Middle frontal gyrus (tissue), 1 donor: ENCODE data around the gene NUMB.

ENCODE experiments used
- DNase-seq: peaks from one replicate; pipeline ENCODE4 v3.0.0-alpha.2; 2015; ENCODE audit warnings: low spot score; ENCODE audit errors: extremely low spot score

NUMB gene

DNA sequence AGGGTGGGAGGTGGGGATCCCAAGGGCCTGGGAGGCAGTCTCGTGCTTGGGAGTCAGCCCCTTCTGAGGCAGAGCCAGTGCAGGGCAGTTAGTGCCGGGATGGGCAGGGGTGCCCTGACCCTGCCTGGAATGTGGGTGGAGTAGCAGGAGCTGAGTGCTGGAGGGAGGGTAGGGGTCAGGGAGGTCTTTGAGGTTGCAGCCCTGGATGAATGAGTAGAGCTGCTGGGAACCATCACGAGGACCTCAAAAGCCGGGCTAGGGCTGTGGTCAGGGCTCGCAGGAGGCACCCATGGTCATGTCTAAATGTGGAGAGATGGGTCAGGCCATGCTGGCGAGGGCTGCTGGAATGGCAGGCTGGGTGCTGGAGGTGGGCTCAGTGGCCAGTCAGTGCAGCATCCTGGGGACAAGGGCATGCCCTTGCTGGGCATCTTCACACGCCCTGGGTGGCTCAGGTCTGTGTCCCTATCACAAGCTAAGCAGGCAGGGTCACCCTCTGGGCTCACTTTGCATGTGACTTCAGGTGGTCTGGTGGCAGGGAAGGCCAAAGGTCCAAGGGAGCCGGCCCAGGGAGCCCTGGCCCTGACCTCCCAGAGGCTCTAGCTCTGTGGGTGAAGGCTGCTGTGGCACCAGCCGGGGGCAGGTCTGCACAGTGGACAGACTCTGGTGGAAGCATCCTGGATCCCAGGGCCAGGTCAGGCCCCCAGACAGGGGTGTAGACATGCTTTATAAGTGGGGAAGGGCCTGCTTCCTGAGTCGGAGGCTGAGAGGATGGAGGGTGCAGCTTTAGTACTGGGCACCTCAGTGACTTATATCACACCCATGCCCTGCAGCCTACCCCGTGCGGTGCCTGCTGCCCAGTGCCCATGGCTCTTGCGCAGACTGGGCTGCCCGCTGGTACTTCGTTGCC lies 196.6 kb downstream of the NUMB start:
- no peak for DNase-seq

DNA sequence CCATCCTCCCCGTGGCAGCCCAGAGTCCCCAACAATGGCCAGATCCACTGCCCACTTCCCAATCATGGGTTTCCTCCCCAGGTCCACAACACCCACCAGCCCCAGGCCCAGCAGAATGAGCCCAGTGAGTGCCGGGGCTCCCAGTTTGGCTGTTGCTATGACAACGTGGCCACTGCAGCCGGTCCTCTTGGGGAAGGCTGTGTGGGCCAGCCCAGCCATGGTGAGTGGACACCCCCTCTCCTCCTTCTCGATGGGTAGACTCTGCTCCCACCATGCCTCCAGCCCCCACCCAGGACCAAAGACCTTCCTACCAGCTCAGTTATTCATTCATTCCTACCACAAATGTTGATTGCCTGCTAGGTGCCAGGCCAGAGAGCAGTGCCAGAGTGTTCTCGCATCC lies 197.3 kb downstream of the NUMB start:
- no peak for DNase-seq

DNA sequence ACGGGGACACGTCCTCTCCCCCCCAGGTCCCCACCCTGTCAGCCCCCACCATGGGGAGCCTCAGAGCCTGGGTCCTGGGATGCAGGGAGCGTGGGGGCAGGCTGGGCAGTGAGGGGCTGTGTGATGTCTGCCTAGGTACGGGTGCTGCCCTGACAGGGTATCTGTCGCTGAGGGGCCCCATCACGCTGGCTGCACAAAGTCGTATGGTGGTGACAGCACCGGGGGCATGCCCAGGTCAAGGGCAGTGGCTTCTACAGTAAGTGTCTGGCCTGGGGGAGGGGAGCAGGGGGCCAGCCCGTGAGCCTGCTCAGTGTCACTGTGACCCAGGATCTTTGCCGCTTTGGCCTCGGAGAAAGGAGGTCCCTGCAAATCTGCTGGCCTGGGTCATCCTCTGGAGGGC lies 197.8 kb downstream of the NUMB start:
- DNase-seq, result no peak

DNA sequence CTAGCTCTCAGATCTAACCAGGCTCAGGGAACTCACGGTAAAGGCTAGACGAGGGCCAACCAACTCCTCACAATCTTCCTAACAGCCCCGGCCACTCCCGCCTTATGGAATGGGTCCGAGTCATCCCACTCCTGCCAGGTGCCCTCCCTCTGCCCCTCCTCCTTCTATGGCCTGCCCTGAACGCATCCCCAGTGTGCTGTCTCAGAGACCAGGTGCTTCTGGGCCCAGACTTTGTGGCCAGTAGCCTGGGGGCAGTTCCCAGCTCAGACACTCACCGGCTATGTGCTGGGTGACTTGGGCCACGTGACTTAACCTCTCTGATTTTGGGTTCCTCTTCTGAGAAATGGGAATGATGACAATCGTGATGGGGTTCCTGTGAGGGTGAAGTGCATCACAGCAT lies 198.5 kb downstream of the NUMB start:
- DNase-seq, result no peak

DNA sequence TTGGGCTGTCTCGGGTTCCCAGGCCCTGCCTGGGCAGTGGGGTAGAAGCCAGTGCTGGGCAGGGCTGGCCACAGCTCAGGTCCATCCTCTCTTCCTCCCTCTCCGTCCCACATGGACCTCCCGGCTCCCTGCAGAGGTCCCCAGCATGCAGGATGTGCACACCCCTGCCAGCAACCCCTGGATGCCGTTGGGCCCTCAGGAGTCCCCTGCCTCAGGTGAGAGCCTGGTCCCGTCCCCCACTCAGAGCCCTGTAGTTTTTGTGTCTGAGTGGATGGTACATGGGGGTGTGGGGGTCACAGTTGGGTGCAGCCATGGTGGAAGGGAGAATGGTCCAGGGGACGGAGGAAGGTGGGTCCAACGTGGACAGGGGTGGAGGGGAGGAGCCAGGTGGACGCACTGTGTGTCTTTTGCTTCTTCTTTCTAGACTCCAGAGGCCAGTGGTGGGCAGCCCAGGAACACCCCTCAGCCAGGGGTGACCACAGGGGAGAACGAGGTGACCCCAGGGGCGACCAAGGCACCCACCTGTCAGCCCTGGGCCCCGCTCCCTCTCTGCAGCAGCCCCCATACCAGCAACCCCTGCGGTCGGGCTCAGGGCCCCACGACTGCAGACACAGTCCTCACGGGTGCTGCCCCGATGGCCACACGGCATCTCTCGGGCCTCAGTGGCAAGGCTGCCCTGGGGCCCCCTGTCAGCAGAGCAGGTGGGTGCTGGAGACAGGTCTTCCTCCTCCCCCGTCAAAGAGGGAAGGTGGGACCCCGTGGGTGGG lies 199.3 kb downstream of the NUMB start:
- DNase-seq, result no peak

DNA sequence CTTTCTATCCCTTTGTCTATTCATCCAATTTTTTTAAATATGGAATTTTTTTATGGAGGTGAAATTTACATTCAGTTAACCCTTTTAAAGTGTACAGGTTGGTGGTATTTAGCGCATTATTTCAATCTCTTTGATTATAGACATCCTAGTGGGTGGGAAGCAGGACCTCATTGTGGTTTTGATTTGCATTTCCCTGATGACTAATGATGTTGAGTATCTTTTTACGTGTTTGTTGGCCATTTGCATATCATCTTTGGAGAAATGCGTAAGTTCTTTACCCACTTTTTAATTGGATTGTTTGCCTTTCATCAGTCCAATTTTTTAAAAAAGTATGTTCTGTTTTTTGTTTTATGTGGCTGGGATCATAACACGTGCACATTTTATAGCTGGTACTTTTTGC lies 200.3 kb downstream of the NUMB start:
- no peak for DNase-seq

DNA sequence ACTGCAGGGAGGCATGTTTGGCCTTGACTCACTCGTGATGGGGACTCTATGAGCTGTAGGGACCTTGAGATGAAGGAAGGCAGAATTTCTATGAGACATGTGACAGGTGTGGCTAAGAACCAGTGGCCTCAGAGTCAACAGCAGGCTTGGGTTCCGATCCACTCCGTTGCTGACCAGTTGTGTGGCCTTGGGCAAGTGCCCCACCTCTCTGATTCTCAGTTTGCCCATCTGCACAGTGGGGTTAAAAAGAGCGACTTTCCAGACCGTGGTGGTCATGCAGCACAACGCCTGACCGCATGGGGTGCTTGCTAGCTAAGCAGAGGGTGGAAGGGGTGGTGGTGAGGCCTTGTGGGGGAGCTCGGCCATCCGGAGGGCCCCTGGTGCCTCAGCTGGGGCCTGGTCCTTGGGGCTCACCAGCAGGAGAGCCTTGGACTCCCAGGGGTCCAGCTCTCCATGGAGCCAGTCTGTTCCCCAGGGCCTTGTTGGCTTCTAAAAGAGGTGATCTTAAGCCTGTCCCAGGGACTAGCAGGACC lies 202.6 kb downstream of the NUMB start:
- no peak for DNase-seq

DNA sequence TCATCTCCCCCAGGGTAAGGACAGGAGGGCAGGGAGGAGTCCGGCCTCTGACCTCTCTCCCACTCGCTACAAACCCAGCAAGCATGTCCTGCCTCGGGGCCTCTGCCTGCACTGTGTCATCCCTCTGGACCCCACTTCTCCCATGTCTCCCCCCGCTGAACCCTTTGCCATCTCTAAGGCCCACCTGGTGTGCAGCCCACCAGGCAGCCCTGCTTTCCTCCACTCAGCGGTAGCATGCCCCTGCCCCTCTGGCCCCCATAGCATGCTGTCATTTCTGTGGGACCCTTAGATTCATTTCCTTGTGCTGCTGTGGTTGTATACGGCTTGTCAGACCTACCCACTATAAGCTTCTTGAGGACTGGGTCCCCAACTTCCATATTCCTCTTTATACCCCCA lies 203.3 kb downstream of the NUMB start:
- DNase-seq, result no peak

DNA sequence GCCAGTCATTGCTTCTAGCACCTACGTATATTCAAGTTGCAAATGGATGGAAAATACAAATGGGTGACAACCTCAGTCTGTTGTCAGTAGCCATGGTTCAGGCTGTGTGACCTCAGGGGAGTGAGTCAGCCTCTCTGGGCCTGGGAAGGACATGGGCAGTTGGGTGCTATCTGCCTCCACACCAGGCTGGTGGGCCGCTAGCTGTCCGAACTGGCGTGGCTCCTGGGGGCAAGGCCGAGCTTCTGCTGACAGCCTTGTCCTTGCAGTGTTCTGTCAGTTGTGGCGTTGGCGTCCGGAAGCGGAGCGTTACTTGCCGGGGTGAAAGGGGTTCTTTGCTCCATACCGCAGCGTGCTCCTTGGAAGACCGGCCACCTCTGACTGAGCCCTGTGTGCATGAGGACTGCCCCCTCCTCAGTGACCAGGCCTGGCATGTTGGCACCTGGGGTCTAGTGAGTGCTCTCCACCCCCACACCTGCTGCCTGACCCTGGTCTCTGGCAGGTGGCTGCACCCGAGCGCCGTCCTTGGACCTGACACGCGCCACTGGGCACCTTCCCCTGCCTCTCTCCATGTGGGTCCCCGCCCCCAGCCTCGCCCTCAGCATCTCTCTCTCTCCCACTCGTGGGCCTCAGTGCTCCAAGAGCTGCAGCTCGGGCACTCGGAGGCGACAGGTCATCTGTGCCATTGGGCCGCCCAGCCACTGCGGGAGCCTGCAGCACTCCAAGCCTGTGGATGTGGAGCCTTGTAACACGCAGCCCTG lies 203.9 kb downstream of the NUMB start:
- no peak for DNase-seq

DNA sequence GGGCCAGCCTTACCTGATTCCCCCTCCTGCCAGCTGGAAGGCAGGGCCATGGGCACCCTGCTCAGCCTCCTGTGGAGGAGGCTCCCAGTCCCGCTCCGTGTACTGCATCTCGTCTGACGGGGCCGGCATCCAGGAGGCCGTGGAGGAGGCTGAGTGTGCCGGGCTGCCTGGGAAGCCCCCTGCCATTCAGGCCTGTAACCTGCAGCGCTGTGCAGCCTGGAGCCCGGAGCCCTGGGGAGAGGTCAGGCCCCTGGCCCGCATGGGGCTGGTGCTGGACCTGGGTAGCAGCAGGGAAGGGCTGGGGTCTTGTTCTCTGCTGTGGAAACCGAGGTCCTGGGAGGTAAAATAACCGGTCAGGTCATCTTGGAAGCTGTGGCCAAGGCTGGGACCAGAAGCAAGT lies 204.6 kb downstream of the NUMB start:
- DNase-seq, result no peak

DNA sequence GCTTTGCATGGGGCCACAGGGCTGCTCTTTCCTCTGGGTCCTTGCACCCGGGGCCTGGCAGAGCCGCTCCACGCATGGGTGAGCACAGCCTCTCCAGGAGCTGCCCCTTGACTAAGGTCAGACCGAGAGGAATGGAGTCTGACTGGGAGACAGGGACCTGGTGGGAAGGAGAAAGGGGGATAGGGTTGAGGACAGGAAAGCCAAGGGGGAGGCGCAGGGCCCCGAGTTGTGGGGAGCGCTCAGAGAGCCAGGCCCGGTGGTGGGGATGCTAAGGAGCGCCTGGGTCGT lies 205.1 kb downstream of the NUMB start:
- DNase-seq, result no peak

DNA sequence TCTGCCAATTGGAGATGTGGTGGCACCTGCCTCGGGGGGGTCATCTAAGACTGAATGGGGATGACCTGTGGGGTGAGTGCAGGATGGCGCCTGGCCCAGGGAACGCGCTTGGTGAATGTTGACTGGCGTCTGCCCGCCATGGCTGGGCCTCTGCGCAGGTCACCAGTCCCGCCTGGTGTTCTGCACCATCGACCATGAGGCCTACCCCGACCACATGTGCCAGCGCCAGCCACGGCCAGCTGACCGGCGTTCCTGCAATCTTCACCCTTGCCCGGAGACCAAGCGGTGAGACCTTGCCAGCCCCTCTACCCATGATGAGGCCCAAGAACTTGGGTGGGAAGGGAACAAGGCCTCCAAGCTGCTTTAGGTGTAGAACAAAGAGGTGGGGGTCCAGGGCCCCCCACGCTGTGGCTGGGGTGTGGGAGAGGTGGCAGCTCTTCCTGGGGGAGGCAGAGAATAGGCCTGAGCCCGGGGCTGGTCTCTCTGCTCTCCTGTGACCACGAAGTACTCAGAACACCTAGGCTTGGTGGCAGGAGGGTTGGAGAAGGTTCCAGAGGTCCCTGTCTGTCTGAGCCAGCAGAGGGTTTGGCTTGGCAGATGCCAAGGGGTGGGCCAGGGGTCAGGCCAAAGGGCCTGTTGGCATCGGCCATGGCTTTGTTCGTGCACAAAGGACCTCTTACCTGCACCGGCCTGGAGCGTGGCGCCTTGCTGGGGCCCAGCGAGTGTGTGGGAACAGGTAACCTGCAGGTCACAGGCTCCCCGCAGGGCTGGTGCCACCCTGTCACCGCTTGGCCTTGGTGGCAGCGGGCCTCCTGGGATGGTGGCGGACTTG lies 205.6 kb downstream of the NUMB start:
- DNase-seq, result no peak

DNA sequence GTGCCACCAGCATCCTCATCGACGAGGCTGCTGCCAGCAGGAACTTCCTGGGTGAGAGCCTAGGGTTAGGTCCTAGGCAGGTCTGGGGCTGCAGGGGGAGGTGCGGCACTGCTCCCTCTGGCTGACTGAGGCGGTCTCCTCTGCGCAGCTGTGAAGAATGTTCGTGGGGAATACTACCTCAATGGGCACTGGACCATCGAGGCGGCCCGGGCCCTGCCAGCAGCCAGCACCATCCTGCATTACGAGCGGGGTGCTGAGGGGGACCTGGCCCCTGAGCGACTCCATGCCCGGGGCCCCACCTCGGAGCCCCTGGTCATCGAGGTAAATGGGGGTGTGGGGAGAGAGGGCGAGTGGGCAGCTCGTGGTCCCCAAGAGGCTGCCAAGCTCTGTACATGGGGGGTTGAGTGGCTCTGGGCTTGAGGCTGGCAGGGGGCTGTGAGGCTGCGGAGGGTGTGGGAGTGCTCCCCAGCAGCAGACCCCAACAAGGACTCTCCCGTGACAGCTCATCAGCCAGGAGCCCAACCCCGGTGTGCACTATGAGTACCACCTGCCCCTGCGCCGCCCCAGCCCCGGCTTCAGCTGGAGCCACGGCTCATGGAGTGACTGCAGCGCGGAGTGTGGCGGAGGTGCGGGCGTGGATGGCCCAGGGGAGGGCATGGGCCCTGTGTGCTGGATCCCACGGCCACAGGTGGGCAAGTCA lies 206.7 kb downstream of the NUMB start:
- no peak for DNase-seq

DNA sequence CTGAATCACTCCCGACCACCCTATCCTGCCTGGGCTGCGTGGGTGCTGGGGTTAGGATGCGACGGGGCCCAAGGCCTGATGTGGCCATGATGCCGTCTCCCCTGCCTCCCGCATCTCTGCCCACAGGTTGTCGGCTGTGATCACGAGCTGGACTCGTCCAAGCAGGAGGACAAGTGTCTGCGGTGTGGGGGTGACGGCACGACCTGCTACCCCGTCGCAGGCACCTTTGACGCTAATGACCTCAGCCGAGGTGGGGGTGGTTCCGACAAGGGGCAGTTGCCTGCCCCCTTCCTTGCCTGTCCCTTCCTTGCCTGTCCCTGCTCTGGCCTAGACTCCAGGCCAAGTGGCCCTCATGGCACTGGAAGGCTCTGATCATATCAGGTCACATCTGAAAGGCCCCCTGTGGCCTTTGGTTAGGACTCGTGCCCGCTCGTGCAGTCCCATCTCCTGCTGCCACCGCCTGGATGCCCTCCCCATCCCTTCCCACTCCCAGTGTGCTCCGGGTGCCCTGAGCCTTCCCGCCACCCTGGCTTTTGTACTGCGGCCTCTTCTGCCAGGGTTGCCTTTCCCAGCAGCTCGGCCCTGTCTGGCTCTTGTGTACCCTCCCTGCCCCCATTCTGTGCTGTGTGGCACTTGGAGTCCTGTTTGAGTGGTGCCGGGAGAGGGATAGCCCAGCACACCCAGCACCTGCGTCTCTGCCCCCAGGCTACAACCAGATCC lies 207.4 kb downstream of the NUMB start:
- no peak for DNase-seq

DNA sequence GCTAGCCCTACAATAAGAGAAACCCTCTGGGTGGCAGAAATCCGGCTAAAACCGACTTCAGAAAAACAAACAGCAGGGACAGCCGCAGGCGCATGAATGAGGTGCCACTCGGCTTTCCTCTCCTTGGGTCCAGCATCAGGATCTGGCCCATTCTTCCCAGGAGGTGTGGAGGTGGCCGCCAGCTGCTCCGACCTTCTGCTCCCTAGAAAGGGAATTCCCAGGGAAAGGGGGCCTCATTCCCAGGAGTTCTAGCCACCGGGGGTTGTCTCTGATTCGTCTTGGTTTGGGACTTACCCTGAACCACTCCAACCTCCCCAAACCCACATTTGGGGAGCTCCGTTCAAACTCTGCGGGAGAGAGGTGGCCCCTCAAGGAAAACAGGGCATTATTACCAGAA lies 208.0 kb downstream of the NUMB start:
- DNase-seq, result no peak

DNA sequence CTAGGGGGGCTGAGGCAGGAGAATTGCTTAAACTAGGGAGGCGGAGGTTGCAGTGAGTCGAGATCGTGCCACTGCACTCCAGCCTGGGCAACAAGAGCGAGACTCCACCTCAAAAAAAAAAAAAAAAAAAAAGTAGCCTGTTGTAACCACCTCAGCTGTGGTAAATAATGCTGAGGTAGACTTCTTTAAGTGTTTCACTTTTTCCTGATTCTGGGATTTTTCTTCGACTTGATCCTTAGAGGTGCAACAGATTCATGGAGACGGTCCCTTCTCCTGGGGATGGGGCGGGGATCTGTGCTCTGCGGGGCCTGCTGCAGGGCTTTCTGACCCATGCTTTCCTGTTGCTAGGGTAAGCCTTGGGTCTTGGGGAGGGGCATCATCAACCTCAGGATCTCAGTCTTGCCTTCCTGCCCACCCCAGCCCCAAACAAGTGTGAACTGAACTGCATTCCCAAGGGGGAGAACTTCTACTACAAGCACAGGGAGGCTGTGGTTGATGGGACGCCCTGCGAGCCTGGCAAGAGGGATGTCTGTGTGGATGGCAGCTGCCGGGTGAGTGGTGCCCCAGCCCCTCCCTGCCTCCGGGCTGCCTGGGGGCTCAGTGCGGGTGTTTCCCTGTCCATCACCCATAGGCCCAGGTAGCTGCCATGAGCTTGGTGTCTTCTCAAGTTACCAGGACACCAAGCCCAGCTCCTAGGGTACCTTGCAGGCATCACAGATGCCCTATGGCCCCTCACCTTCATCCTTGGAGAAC lies 208.6 kb downstream of the NUMB start:
- DNase-seq, result no peak

DNA sequence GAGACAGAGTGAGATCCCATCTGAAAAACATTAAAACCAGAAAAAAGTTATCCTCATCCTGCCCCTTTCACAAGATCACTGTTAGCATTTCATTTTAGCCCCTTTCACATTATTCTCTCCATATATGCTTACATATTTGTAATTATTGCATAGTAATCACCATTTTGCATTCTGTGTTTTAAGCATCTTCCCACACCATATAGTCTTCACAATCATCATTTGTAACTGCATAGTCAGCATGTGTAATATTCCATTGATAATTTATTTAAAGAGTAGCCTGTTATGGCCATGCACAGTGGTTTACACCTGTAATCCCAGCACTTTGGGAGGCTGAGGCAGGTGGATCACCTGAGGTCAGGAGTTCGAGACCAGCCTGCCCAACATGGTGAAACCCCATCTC lies 209.2 kb downstream of the NUMB start:
- no peak for DNase-seq

DNA sequence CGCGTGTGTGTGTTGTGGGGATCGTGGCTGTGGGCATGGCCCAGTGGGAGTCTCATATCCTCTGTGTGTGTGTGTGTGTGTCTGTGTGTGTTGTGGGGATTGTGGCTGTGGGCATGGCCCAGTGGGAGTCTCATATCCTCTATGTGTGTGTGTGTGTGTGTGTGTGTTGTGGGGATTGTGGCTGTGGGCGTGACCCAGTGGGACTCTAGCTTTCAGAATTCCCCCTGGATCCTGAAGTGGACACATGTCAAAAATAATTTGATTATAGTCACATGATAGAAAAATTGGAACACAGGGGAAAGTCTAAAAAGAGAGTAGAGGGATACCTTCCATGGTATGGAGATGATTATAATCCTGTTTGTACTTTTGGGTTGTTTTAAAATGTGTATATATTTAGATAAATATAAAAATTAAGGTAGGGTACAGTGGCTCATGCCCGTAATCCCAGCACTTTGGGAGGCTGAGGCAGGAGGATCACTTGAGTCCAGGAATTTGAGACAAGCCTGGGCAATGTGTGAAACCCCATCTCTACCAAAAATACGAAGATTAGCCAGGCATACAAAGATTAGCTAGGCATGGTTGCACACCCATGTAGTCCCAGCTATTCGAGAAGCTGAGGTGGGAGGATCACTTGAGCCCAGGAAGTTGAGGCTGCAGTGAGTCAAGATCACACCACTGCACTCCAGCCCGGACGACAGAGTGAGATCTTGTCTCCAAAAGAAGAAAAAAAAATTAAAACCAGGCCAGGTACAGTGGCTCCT lies 210.1 kb downstream of the NUMB start:
- DNase-seq, result no peak
